IPS-NIHi7 (cell line): ENCODE results near the gene MTFMT.

ENCODE experiments used
- DNase-seq: peaks from one replicate; pipeline ENCODE4 v3.0.0; 2012; ENCODE audit warnings: mixed read lengths; ENCODE audit errors: extremely low spot score

The MTFMT gene

DNA sequence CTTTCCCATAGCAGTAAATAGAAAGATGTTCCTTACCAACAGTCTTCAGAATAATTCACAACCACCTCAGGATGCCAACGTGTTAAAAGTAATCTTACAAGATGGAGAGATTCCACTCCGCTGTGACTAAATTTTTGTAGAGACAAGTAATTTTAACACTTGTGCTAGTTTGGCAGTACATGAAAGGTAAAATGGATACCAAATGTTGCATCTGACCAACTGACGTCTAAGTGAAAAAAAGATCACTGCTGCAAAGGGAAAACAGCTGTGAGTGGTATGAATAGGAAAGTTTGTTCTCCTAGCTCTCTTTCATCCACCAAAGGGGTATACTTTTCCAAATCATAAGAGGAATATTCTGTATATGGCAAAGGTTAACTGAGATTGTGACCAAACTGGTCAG, 42.3 kb downstream of the MTFMT start:
- no peak for DNase-seq

DNA sequence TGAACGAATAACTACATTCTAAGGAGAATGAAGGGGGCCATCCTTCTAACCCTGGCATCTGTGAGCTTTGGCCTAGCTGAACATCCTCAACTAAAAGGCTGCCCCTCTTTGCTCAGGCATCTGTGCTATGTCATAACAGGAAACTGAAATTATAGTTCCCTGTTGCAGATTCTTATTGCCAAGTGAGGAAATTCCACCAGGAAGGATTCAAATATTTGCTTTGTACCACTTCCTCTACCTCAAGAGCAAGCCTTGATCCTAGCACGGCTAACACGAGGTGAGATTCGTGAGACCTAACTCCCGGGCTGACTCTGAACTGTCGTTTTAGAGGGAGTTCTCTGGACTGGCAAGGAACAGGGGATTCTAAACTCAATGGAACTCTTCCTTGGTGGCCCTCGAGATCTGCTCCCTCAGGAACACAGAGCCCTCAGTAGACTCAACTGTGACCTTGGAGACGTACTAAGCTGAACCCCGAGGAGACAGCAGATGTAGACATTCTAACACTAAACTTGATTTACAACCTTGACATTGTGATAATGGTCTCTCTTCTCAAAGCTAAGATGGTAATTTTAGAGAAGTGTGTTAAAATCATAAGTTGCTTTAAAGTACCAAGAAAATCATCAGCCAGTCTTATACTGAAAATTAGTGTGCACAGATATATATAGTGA, 43.9 kb downstream of the MTFMT start:
- no peak for DNase-seq

DNA sequence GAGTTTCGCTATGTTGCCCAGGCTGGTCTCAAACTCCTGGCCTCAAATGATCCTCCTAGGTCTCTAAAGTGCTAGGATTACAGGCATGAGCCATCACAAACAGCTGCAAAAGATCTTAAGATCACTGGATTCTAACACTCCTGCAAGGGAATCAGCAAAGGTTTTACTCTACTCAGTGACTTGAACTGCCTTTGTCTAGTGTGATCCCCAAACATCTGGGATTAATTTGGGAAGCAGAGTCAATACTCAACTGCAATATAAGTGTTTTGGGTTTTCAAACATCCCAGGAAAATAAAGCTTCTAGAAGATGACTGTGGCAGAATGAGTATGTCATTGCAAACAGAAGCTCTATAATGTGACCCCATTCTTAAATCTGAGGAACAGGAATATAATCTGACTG, 47.0 kb downstream of the MTFMT start:
- no peak for DNase-seq

DNA sequence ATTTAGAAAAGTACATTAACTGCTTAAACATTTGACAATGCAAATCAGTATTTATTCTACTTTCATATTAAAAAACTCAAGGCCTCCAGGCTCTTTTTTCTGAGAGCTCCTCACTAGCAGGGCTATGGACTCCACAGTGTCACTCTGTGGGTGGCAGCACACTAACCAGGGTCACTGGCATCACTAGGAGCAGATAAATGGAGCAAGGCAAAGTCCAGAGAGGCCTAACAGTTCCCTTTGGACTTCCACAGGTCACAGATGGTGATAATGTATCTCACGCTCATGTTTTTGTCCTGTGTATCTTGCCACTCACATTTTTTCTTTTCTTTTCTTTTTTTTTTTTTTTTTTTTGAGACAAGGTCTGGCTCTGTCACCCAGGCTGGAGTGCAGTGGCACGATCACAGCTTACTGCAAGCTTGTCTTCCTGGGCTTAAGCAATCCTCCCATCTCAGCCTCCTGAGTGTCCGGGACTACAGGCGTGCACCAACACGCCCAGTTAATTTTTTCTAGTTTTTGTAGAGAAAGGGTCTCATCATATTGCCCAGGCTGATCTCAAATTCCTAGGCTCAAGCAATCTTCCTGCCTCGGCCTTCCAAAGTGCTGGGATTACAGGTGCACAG, 47.5 kb downstream of the MTFMT start:
- no peak for DNase-seq

DNA sequence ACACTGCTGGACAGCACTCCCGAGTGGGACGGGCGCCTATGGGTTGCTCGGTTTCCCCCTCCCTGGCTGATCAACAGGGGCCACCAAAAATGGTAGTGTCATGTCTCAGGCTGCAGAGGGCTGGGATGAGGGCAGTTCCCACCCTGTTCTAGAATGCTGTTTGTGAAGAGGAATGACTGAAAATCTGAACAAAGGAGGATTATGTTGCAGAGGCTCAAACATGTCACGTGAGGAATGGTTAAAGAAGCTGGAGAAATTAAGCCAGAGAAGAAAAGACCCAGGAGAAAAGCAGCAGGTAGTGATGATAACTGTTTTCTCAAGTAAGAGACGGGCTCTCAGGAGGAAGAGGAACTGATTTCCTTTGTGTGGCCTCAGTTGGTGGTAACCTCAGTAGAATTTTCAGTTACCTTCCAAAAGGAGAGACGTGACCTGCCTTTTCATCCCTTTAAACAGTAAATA, 50.2 kb downstream of the MTFMT start:
- peak; percentile 44 for DNase-seq

DNA sequence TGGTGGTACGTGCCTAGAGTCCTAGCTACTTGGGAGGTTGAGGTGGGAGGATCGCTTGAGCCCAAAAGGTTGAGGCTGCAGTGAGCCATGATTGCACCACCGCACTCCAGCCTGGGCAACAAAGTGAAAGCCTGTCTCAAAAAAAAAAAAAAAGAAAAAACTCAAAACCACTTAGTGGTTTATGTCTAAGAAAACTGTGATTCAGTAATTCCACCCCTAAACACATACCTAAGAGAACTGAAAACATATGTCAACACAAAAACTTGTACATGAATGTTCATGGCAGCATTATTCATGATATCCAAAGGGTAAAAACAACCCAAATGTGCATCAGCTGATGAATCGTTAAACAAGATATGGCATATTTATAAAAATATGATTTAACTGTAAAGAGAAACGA, 54.0 kb downstream of the MTFMT start:
- no peak for DNase-seq

DNA sequence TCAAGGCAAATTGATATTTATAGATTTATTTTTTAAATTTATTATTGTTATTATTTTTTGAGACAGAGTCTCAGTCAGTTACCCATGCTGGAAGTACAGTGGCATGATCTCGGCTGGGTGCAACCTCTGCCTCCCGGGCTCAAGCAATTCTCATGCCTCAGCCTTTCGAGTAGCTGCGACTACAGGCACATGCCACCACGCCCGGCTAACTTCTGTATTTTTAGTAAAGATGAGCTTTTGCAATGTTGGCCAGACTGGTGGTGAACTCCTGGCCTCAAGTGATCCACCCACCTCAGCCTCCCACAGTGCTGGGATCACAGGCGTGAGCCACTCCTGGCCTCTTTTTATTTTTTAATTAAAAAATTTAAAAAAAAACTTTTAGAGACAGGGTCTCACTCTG, 58.7 kb downstream of the MTFMT start:
- no peak for DNase-seq

DNA sequence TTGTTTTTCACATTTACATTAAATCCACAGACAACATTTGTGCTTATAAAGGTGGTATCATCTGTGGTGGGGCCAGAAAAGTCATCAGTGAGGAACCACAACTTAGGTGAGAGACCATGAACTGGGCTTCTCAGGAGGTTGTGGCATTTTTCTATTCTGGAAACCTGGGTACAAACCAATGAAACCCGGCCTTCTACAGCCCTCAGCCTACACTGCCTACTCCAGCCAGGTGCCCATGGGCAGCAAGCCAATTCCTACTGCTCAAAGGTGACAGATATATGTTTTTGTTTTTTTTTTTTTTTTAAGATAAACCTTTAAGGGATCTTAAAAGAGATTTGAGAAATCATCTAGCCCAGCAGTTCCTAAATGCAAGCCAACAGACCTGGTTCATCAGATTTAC, 60.0 kb downstream of the MTFMT start:
- no peak for DNase-seq

DNA sequence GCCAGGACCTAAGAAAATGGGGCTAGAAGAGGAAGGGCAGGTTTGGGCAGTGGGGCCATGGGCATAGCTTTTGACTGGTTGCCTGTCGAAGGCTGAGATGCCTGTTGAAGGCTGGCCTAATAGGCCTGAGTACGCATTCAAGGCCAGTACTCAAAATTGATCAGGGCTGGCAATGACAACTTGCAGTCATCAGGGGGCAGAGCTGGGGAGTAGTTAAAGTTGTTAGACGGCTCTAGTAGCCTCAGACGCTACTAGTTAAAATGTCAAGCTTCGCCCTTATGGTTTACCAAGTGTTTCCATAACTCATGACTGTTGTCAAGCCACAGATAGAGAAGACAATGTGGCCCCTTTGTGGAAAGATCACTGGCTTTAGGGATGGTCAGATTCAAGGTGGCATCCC, 68.4 kb downstream of the MTFMT start:
- peak; percentile 60 for DNase-seq

DNA sequence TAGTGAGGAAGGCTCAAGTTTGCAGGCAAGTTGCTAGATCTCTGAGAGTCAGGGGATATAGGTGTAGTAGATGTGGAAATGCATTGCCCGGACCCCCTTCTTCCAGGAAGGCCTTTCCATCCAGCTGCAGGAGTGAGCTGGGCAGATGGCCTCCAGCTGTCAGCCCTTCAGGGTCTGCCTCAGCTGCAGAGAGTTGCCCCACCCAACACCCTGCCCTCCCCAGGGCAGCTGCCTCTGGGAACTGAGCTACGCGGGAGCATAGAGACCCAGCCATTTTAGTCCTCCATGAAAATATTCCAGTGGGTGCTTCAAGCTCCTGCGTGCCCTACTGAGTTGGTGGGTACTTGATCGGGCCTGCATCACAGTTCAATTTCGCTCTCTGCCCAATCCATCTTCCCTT, 69.3 kb downstream of the MTFMT start:
- DNase-seq: no peak

DNA sequence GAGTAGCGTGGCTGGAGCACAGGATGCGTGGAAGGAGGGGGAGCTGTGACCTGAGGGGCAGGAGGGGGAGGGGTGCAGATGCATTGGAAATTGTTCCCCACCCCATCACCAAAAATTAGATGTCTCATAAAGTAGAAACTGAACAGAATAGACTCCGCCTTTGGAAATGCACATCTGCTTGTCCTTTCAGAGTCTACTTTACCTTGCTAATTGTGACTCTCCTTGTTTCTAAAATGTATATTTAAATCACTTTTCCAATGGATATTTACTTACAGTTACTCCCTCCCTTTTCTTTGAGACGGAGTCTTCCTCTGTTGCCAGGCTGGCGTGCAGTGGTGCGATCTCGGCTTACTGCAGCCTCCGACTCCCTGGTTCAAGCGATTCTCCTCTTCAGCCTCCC, 70.3 kb downstream of the MTFMT start:
- no peak for DNase-seq

DNA sequence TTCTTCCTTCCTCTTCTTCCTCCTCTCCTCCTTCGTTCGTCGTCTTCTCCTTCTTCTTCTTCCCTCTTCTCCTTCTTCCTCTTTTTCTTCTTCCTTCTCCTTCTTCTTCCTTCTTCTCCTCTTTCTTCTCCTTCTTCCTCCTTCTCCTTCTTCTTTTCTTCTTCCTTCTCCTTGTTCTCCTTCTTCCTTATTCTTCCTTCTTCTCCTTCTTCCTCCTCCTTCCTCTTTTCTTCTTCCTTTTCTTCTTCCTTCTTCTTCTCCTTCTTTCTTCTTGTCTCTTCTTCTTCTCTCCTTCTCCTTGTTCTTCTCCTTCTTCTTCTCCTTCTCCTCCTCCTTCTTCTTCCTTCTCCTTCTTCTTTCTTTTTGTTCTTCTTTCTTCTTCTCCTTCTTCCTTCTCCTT, 75.0 kb downstream of the MTFMT start:
- DNase-seq: no peak

DNA sequence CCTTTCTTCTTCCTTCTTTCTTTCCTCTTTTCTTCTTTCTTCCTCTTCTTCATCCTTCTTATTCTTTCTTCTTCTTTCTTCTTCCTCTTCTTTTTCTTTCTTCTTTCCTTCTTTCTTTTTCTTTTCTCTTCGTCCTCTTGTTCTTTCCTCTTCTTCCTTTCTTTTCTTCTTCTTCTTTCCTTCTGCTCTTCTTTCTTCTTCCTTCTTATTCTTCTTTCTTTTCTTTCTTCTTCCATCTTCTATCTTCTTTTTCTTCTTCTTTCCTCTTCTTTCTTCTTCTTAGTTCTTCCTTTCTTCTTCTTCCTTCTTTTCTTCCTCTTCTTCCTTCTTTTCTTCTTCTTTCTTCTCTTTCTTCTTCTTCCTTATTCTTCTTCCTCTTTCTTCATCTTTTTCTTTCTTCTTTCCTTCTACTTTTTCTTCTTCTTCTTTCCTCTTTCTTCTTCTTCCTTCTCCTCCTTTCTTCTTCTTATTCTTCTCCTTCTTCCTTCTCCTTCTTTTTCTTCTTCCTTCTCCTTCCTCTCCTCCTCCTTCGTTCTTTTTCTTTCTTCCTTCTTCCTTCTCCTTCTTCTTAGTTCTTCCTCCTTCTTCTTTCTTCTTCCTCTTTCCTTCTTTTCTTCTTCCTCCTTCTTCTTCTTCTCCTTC, 77.5 kb downstream of the MTFMT start:
- DNase-seq: no peak
